ENCODE measurements around the gene PPP2R3A.
"Not testable (repeated sequence)": the region's sequence is repeated elsewhere in the genome, so short reads cannot be mapped to it uniquely, and the experiment has no call there.

The PPP2R3A gene

GRCh38 chr3:136105044-136105443 is 139.5 kb downstream of the PPP2R3A start:
- no peak for DNase-seq

GRCh38 chr3:136106101-136106500 is 140.6 kb downstream of the PPP2R3A start:
- no peak for DNase-seq

GRCh38 chr3:136109499-136109898 is 144.0 kb downstream of the PPP2R3A start:
- no peak for DNase-seq

GRCh38 chr3:136110481-136110880 is 145.0 kb downstream of the PPP2R3A start:
- no peak for DNase-seq

- no peak for DNase-seq
Observed at GRCh38 chr3:136114421-136114820, 148.9 kb downstream of the PPP2R3A start.

GRCh38 chr3:136119332-136119731 is 153.8 kb downstream of the PPP2R3A start:
- not testable (repeated sequence) for DNase-seq

GRCh38 chr3:136119783-136120182 is 154.3 kb downstream of the PPP2R3A start:
- not testable (repeated sequence) for DNase-seq

GRCh38 chr3:136120373-136121348 is 155.1 kb downstream of the PPP2R3A start:
- no peak for DNase-seq

- no peak for DNase-seq
Observed at GRCh38 chr3:136122006-136122405, 156.5 kb downstream of the PPP2R3A start.

- not testable (repeated sequence) for DNase-seq
Observed at GRCh38 chr3:136131647-136132046, 166.1 kb downstream of the PPP2R3A start.

GRCh38 chr3:136134091-136134490 is 168.6 kb downstream of the PPP2R3A start:
- DNase-seq: no peak

GRCh38 chr3:136135039-136135802 is 169.7 kb downstream of the PPP2R3A start:
- DNase-seq: no peak

GRCh38 chr3:136136454-136136853 is 170.9 kb downstream of the PPP2R3A start:
- no peak for DNase-seq

GRCh38 chr3:136141291-136141785 is 175.8 kb downstream of the PPP2R3A start:
- no peak for DNase-seq

GRCh38 chr3:136141891-136142290 is 176.4 kb downstream of the PPP2R3A start:
- no peak for DNase-seq

GRCh38 chr3:136142592-136142991 is 177.1 kb downstream of the PPP2R3A start:
- DNase-seq: peak; percentile 95

GRCh38 chr3:136144397-136144796 is 178.9 kb downstream of the PPP2R3A start:
- not testable (repeated sequence) for DNase-seq

- DNase-seq: no peak
Observed at GRCh38 chr3:136146981-136147729, 181.6 kb downstream of the PPP2R3A start.

GRCh38 chr3:136149667-136150066 is 184.1 kb downstream of the PPP2R3A start:
- peak; percentile 26 for DNase-seq

- DNase-seq: no peak
Observed at GRCh38 chr3:136151219-136151618, 185.7 kb downstream of the PPP2R3A start.

GRCh38 chr3:136152176-136152843 is 186.8 kb downstream of the PPP2R3A start:
- no peak for DNase-seq

- no peak for DNase-seq
Observed at GRCh38 chr3:136152963-136153362, 187.4 kb downstream of the PPP2R3A start.
